Activated T-cell treated with anti-CD3 and anti-CD28 coated beads, Interleukin-2, amount 50 U/mL, for 24 hours (primary cell): Measurements from ENCODE around the gene EPB41L5.
"Not testable (repeated sequence)": the region's sequence is repeated elsewhere in the genome, so short reads cannot be mapped to it uniquely, and the experiment has no call there.

ENCODE experiments used
- DNase-seq: peaks from one replicate; pipeline ENCODE4 v3.0.0-alpha.2; 2020
- H3K27ac Mint-ChIP-seq: 2 replicates; pipeline ENCODE4 v1.8.0; 2020; ENCODE audit warnings: mild to moderate bottlenecking, mixed read lengths
- H3K27me3 Mint-ChIP-seq: 2 replicates; pipeline ENCODE4 v1.8.0; 2020; ENCODE audit warnings: mixed read lengths
- H3K36me3 Mint-ChIP-seq: 2 replicates; pipeline ENCODE4 v1.8.0; 2020; ENCODE audit warnings: low read depth, mixed read lengths
- H3K4me1 Mint-ChIP-seq: 2 replicates; pipeline ENCODE4 v1.8.0; 2020; ENCODE audit warnings: low read depth, mixed read lengths
- H3K4me3 Mint-ChIP-seq: 2 replicates; pipeline ENCODE4 v1.8.0; 2020; ENCODE audit warnings: mild to moderate bottlenecking, moderate library complexity, mixed read lengths
- H3K9me3 Mint-ChIP-seq: 2 replicates; pipeline ENCODE4 v1.8.0; 2020; ENCODE audit warnings: mixed read lengths

The EPB41L5 gene

DNA sequence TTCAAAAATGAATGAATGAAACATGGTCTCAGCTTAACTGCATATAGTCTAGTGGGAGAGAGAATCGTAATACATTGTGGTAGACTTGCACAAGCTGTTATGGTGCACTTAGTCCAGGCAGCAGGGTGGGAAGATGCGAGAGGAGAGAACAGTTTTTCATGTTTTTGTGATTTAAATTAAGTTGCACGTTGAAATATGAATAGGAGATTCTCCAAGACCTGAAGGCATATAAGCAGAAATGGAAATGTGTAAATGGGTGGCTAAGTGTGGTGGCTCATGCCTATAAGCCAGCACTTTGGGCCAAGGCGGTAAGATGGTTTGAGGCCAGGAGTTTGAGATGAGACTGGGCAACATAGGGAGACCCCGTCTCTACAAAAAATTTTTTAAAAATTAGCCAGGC, 149.8 kb downstream of the EPB41L5 start:
- H3K4me3 Mint-ChIP-seq = no peak overlapping the region
- no peak for DNase-seq
- H3K9me3 Mint-ChIP-seq = no peaks in the 10 kb centered on the region
- no peak overlapping the region for H3K27ac Mint-ChIP-seq
- no peaks in the 10 kb centered on the region for H3K4me1 Mint-ChIP-seq
- no peaks in the 10 kb centered on the region for H3K27me3 Mint-ChIP-seq
- peaks cover 5% of the 10 kb centered on the region for H3K36me3 Mint-ChIP-seq

DNA sequence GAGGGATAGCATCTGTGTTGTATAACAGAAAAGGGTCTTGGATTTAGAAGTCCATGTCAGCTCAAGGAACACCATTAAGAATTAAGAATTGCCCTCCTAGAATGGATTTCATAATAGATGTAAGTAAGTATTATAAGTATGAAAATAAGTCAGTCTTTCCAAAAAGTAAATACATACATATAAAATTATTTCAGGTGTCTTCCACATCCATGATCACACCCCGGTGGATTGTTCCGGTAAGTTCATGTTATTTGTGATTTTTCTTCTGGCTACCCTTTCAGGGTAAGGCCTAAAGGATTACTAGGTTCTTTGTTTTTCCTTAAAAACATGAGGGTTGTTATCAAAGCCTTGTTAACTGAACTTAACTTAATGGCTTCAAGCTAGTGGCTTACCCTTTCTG, 154.4 kb downstream of the EPB41L5 start:
- Mint-ChIP-seq H3K9me3 (peaks cover 3% of the 10 kb centered on the region), H3K4me3 (no peak overlapping the region), H3K27ac (no peak overlapping the region), H3K27me3 (no peaks in the 10 kb centered on the region), H3K36me3 (peaks cover 14% of the 10 kb centered on the region), H3K4me1 (no peaks in the 10 kb centered on the region)
- DNase-seq = no peak

DNA sequence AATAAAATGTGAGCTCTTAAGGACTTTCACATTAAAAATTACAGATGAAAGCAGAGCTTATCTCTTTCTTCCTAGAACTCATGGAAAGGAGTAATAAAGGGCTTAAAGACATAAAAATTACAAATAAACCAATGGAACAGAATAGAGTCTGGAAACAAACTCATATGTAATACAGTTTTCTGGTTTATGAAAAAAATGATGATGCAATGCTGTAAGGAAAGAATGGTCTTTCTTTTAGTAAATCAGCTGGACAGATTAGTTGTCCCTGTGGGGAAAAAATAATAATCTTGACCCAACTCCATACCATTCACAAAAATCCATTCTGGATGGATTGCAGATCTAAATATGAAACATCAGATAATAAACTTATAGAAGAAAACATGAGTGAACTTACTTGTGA, 156.1 kb downstream of the EPB41L5 start:
- Mint-ChIP-seq H3K27ac (no peak overlapping the region), H3K4me1 (no peaks in the 10 kb centered on the region), H3K9me3 (peaks cover 3% of the 10 kb centered on the region), H3K36me3 (peaks cover 14% of the 10 kb centered on the region), H3K4me3 (no peak overlapping the region), H3K27me3 (no peaks in the 10 kb centered on the region)
- DNase-seq = no peak

DNA sequence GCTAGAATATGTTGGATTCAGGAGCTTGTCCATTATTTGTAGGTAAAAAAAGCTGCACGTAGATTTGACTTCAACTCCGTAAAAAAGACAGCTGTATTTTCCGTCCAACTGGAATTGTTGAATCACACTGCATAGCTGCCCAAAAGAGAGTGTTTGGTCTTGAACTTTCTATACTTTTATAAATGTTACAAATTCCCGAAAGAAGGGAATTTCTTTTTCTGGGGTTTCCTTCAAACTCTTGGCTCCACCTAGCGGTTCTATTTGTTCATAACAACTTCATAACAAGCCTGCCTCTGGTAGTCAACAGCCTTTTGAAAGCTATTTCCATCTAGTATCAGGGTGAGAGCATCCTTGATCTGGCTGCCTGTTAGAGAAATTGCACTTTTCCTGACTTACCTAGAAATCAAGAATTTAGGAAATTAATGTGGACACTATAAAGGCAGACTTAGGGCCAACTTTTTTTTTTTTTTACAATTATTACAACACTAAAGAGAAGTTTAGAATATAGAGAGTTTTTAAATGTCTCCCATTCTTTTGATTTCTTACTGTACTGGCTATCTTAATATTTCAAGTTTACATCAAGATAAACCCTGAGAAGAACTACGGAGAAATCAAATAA, 162.2 kb downstream of the EPB41L5 start:
- H3K4me1 Mint-ChIP-seq = peaks cover 51% of the 10 kb centered on the region
- H3K36me3 Mint-ChIP-seq = peaks cover 4% of the 10 kb centered on the region
- DNase-seq = no peak
- H3K4me3 Mint-ChIP-seq = no peak overlapping the region
- H3K27ac Mint-ChIP-seq = peak overlapping the region; percentile 69
- no peaks in the 10 kb centered on the region for H3K9me3 Mint-ChIP-seq
- H3K27me3 Mint-ChIP-seq = no peaks in the 10 kb centered on the region

DNA sequence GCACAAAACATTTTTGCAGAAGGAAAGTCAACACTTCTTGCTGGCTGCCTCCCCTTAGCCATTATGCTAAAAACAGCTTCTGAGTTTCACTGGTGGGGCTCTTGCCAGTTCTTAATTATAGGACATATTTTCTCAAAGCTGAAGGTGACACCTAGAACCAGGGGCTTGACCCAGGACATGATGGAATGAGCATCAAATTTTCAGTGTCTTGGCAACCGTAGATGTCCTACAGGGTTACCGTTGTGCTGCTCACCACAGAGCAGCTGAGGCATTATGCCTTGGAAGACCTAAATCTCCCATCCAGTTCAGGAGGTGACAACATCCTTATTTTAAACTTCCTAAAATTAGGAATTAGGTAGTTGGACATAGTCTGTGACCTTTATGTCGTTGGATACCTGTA, 163.6 kb downstream of the EPB41L5 start:
- Mint-ChIP-seq H3K4me3 (peak overlapping the region; percentile 89), H3K4me1 (peaks cover 58% of the 10 kb centered on the region), H3K27me3 (no peaks in the 10 kb centered on the region)

DNA sequence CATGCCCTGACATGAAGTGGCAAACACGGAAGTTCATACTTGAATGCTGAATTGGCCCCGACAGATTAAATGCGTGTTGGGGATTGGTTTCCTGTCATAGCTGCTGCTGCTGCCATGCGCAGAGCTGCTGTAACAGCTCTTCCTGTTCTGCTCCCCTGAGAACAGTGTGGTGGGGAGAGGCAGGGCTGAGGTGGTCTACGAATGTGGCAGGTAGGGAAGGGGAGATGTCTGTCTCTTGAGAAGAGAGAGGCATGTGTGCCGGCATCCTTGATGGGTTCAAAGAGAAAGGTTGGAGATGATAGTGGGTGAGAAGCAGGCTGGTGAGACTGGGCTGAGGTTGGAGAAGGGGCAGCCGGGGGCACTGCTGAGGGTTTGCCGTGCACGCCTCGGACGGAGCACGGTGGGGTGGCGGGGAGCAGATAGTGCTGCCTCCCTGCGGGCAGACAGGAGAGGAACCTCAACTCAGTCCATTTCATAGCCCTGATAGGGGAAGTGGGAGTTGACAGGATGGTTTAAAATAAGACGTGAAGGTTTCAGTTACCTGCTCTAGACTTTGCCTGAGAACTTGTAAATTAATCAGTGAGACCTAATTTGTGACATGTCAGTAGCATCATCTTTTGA, 164.2 kb downstream of the EPB41L5 start:
- peak; percentile 87 for DNase-seq
- H3K9me3 Mint-ChIP-seq = no peaks in the 10 kb centered on the region
- no peaks in the 10 kb centered on the region for H3K27me3 Mint-ChIP-seq
- H3K4me1 Mint-ChIP-seq = peaks cover 64% of the 10 kb centered on the region
- peak overlapping the region; percentile 89 for H3K4me3 Mint-ChIP-seq
- H3K36me3 Mint-ChIP-seq = peaks cover 2% of the 10 kb centered on the region
- peak overlapping the region; percentile 100 for H3K27ac Mint-ChIP-seq

More for the DNA sequence above, 163.6 kb downstream of the EPB41L5 start:
- H3K9me3 Mint-ChIP-seq = no peaks in the 10 kb centered on the region
- H3K36me3 Mint-ChIP-seq = peaks cover 2% of the 10 kb centered on the region
- DNase-seq = no peak
- peak overlapping the region; percentile 100 for H3K27ac Mint-ChIP-seq

DNA sequence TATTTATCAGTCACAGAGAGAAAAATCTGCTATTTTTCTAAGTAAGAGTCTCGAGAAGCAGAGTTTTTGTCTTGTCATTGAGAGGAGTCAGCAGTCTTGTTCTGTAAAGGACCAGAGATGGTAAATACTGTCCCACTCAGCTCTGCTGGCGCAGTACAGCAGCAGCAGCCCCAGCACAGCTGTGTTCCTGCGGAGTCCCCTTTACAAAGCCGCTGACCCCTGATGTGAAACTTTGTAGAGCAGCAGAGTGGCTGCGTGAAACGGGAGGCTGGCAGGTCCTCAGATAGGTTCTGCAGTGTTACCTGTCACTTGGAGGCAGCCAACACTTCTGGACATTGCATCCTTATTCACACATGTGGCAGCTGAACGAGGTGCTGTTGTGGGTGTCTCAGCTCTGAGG, 165.1 kb downstream of the EPB41L5 start:
- Mint-ChIP-seq H3K4me1 (peaks cover 69% of the 10 kb centered on the region), H3K9me3 (no peaks in the 10 kb centered on the region), H3K27me3 (no peaks in the 10 kb centered on the region), H3K27ac (peak overlapping the region; percentile 87), H3K36me3 (peaks cover 2% of the 10 kb centered on the region), H3K4me3 (peak overlapping the region; percentile 89)
- DNase-seq = no peak

DNA sequence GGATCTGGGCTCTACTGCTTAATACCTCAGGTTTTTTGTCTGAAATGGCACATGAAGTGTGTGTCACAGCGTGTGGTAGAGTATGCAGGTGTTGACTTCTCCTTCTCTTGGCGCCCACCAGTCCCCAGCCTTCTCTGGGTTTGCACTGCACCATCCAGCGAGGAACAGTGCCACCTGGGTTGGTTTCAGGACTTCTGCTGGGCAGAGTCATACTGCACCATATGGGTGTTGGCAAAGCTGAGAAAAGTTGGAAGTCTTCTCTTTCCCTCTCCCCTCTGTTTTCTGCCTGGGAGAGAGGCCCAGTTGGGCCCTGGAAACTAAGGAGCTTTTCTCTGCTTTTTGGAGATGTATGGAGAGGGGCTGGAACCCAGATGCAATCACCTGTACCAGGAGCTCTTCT, 166.5 kb downstream of the EPB41L5 start:
- DNase-seq = no peak
- Mint-ChIP-seq H3K4me1 (peaks cover 70% of the 10 kb centered on the region), H3K27ac (peak overlapping the region; percentile 61), H3K36me3 (peaks cover 2% of the 10 kb centered on the region), H3K27me3 (no peaks in the 10 kb centered on the region), H3K9me3 (no peaks in the 10 kb centered on the region), H3K4me3 (no peak overlapping the region)

DNA sequence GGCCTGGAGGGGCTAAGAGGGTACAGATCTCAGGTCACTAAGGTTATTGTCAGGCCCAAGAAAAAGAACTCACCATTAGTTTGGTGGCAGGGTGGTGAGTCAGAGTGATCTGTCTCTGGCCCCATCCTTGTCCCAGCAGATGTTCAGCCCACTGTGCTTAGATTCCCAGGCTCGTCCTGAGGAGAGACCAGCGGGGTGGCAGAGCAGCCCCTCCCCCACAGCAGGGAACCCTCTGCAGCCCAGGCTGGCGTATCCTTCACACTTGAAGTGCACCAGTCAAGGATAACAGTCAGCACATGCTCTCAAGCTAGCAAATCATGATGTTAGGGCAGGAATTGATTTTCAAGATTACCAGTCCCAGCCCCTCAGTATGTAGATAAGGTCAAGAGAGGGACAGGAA, 167.2 kb downstream of the EPB41L5 start:
- DNase-seq = no peak
- Mint-ChIP-seq H3K27me3 (no peaks in the 10 kb centered on the region), H3K4me1 (peaks cover 64% of the 10 kb centered on the region), H3K27ac (peak overlapping the region; percentile 61), H3K4me3 (no peak overlapping the region), H3K36me3 (peaks cover 2% of the 10 kb centered on the region), H3K9me3 (no peaks in the 10 kb centered on the region)

DNA sequence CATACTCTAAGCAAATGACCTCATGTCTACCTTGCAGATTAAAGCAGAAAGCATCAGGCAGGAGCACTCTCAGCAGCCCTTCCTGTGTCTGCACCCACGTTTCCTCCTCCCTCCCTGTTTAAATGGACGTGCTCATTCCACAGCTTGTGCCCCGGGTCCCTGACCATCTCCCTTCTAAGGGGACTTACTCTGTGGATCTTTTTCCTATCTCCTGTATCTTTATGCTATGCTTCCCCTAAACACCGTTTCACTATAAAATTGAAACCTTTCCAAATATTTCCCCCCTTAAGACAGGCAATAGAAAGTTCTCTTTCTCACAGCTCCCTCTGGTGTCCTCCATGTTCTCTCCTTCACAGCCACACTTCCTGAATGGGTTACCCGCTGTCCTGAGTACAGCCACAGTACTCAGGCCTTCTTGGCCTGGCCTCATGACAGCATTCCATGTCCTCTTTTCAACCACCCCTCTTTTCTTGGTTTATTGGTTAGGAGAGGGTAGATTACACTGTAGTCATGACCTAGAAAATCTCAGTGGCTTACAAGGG, 169.2 kb downstream of the EPB41L5 start:
- DNase-seq = no peak
- Mint-ChIP-seq H3K27me3 (no peaks in the 10 kb centered on the region), H3K4me1 (peaks cover 46% of the 10 kb centered on the region), H3K4me3 (no peak overlapping the region), H3K9me3 (no peaks in the 10 kb centered on the region), H3K27ac (peak overlapping the region; percentile 7), H3K36me3 (peaks cover under 1% of the 10 kb centered on the region)

DNA sequence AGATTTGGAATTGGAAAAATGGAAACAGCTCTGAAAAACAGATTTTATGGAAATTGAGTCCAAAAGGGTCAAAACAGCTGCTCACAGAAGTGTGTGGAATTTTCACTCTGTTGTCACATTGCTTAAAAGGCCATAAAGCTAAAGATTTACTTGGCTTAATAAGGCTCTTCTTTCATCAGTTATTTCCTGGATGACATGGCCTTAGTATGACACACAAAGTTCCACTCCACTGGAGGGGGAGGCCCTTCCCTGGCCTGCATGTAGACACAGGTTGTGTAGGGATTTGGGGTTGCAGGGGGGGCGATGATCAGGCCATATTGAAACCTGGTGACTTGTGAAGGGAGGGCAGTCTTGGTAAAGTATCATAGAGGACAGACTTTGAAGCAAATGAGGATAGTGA, 176.3 kb downstream of the EPB41L5 start:
- H3K9me3 Mint-ChIP-seq = peaks cover 12% of the 10 kb centered on the region
- H3K27ac Mint-ChIP-seq = no peak overlapping the region
- H3K36me3 Mint-ChIP-seq = peaks cover 4% of the 10 kb centered on the region
- H3K4me1 Mint-ChIP-seq = no peaks in the 10 kb centered on the region
- H3K4me3 Mint-ChIP-seq = no peak overlapping the region
- no peaks in the 10 kb centered on the region for H3K27me3 Mint-ChIP-seq
- DNase-seq = no peak

DNA sequence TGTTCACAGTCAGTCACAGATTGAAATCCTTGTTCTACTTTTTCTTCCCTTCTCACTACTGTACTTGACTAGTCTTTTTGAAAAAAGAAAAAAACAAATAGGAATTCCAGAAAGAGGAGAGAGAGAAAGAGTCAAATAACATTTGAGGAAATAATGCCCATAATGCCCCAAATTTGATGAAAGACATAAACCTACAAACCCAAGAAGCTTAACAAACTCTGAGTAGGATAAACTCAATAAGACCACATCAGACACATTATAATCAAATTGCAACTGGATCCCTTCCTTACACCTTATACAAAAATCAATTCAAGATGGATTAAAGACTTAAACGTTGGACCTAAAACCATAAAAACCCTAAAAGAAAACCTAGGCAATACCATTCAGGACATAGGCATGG, 179.4 kb downstream of the EPB41L5 start:
- no peak overlapping the region for H3K27ac Mint-ChIP-seq
- no peak for DNase-seq
- peaks cover 4% of the 10 kb centered on the region for H3K36me3 Mint-ChIP-seq
- H3K4me3 Mint-ChIP-seq = no peak overlapping the region
- H3K9me3 Mint-ChIP-seq = peaks cover 12% of the 10 kb centered on the region
- H3K4me1 Mint-ChIP-seq = no peaks in the 10 kb centered on the region
- H3K27me3 Mint-ChIP-seq = no peaks in the 10 kb centered on the region

DNA sequence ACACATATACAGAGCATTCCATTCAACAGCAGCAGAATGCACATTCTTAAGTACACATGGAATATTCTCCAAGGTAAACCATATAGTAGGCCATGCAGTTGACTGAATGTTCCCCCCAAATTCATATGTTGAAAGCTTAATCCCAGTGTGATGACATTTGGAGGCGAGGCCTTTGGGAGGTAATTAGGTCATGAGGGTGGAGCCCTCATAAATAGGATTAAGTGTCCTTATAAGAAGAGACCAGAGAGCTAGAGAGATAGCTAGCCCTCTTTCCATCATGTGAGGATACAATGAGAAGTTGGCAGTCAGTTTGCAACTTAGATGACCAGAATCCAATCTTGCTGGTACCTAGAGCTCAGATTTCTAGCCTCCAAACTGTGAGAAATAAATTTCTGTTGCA, 182.7 kb downstream of the EPB41L5 start:
- Mint-ChIP-seq H3K27ac (no peak overlapping the region), H3K4me3 (no peak overlapping the region), H3K9me3 (peaks cover 18% of the 10 kb centered on the region), H3K36me3 (peaks cover 8% of the 10 kb centered on the region), H3K27me3 (no peaks in the 10 kb centered on the region), H3K4me1 (no peaks in the 10 kb centered on the region)
- DNase-seq = no peak

DNA sequence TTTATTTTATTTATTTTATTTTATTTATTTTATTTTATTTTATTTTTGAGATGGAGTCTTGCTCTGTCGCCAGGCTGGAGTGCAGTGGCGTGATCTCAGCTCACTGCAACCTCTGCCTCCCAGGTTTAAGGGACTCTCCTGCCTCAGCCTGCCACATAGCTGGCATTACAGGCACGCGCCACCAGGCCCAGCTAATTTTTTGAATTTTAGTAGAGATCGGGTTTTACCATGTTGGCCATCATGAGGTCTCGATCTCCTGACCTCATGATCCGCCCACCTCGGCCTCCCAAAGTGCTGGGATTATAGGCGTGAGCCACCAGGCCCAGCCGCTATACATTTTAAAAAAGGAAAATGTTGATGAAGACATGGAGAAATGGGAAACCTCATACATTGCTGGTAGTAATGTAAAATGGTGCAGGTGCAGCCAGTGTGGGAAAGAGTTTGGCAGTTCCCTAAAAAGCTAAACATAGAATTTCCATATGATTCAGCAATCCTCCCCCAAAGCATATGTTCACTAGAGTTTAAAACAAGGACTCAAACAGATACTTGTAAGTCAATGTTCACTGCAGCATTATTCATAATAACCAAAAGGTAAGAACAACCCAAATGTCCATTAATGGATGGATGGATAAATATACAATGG, 187.1 kb downstream of the EPB41L5 start:
- not testable (repeated sequence) for DNase-seq, H3K27me3 Mint-ChIP-seq, H3K36me3 Mint-ChIP-seq, H3K27ac Mint-ChIP-seq, H3K4me3 Mint-ChIP-seq, H3K4me1 Mint-ChIP-seq, H3K9me3 Mint-ChIP-seq
